Right lobe of liver (tissue), 6 donors: ENCODE data around the gene LHX8. TPM values are rescaled to one million over a fixed set of nuclear protein-coding genes. Genes with fewer than 3 reads are reported as not detected.

Experiments
- ATAC-seq, 4 donors: fragments of 200-7000 bp; cut with Tn5 transposase; one replicate each; pipeline ENCODE4 v1.9.1; 2020; ENCODE audit warnings: mild to moderate bottlenecking in 4 of 4, moderate library complexity in 4 of 4
- DNase-seq, 3 donors: peaks; one replicate each; pipeline ENCODE4 v3.0.0-alpha.2; 2020
- H3K27ac ChIP-seq, 3 donors: fragments of 200-600 bp; one replicate each; pipeline ENCODE4 v1.8.0; 2022
- H3K27me3 ChIP-seq, 2 donors: fragments of 200-600 bp; one replicate each; pipeline ENCODE4 v1.8.0; 2022
- H3K36me3 ChIP-seq, 4 donors: fragments of 200-600 bp; sonication (generic) in 1 of 4; one replicate each; pipeline versions ENCODE4 v1.5.1 to v1.8.0; 2017 to 2022; ENCODE audit warnings: control low read depth in 1 of 4
- H3K4me1 ChIP-seq, 4 donors: fragments of 200-600 bp; sonication (generic) in 1 of 4; one replicate each; pipeline versions ENCODE4 v1.5.1 to v1.8.0; 2017 to 2022; ENCODE audit warnings: control low read depth in 1 of 4
- H3K4me3 ChIP-seq, 3 donors: fragments of 200-600 bp; one replicate each; pipeline ENCODE4 v1.8.0; 2022
- H3K9me3 ChIP-seq, 4 donors: fragments of 200-600 bp; sonication (generic) in 1 of 4; one replicate each; pipeline versions ENCODE4 v1.5.1 to v1.8.0; 2017 to 2022; ENCODE audit warnings: control low read depth in 1 of 4
- POLR2A ChIP-seq: fragments of 450-650 bp; IDR thresholded peaks from one replicate; pipeline ENCODE4 v1.6.1; 2017; ENCODE audit warnings: antibody characterized with exemption, mild to moderate bottlenecking
- WGBS: methylation state at CpG from one replicate; pipeline ENCODE4 v1.1.6; 2018; ENCODE audit warnings: low coverage, low lambda C conversion rate; ENCODE audit not compliant: insufficient coverage; ENCODE audit errors: missing lambda C conversion rate; 5-methylcytosine and 5-hydroxymethylcytosine counted together
- intact Hi-C, 2 donors: fragments of 100-400 bp; cut with DNase I; formaldehyde crosslinking; loops; one replicate each; pipeline versions ENCODE4 v1.11.2 to v1.14.1; 2022
- total RNA-seq, 6 experiments: library from RNA; depleted of rRNA in 2 of 6; stranded (reverse); fragments of >200 nt in 2 of 6; fragmentation: NEBNext Ultra II Directional in 3 of 6; extraction: Animal tissue kit (Norgen Biotek cat#: 25700) in 3 of 6; gene quantifications; one replicate each; pipeline versions ENCODE4 v1.1.0 to v1.2.4, GENCODE V29; 2016 to 2023
- TF ChIP-seq, protein P1 (sequence below), 4 donors: fragments of 200-600 bp in 3 of 4; fragments of 450-650 bp in 1 of 4; IDR thresholded peaks; one replicate each; pipeline versions ENCODE4 v1.5.1 to v1.8.0; 2016 to 2022; ENCODE audit warnings: antibody characterized with exemption in 4 of 4, mild to moderate bottlenecking in 2 of 4
- donor health status: DM: no; HTN: yes; CAD: no.
- donor health status: DM: no; HTN: no; CAD: no.
- donor health status: DM: no; HTN: no; CAD: no.
- donor health status: DM: no; HTN: yes; CAD: no.
- donor health status: DM: no; HTN: yes; CAD: no.

Gene LHX8
- total RNA-seq, 6 experiments from 2014 or later, result not detected

DNA sequence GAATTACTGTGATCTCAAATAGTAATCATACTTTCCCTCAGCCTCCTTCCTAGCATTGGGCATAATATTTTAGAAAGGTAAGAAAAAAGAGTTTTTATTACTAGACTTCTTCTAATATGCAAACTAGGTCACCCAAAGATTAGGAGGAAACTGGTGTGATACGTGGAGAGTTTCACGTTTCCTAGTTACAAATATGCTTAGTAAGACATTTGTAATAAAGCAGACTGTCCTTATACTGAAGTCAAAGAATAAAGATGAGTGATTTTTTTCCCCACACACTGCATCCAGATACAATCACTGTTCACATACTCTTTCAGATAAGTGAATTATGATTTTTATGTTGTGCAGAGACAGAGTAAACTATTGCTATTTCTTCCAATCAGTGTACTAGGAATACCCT, 17.9 kb downstream of the LHX8 start:
- H3K4me3 ChIP-seq, result no peak overlapping the region
- TF ChIP-seq POLR2A, result no peak
- TF ChIP-seq, protein P1, sequence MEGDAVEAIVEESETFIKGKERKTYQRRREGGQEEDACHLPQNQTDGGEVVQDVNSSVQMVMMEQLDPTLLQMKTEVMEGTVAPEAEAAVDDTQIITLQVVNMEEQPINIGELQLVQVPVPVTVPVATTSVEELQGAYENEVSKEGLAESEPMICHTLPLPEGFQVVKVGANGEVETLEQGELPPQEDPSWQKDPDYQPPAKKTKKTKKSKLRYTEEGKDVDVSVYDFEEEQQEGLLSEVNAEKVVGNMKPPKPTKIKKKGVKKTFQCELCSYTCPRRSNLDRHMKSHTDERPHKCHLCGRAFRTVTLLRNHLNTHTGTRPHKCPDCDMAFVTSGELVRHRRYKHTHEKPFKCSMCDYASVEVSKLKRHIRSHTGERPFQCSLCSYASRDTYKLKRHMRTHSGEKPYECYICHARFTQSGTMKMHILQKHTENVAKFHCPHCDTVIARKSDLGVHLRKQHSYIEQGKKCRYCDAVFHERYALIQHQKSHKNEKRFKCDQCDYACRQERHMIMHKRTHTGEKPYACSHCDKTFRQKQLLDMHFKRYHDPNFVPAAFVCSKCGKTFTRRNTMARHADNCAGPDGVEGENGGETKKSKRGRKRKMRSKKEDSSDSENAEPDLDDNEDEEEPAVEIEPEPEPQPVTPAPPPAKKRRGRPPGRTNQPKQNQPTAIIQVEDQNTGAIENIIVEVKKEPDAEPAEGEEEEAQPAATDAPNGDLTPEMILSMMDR (IDR thresholded peaks at IDR 0.05), result no peak
- DNase-seq (no peak), ATAC-seq (no peak)
- H3K27me3 ChIP-seq, result no peaks in the 10 kb centered on the region
- WGBS, result 60% methylated on average over 2 of the region's 2 CpGs
- intact Hi-C loops, result no loop called here
- H3K4me1 ChIP-seq, result no peaks in the 10 kb centered on the region
- no peaks in the 10 kb centered on the region for H3K36me3 ChIP-seq
- H3K9me3 ChIP-seq, result no peaks in the 10 kb centered on the region
- no peak overlapping the region for H3K27ac ChIP-seq

DNA sequence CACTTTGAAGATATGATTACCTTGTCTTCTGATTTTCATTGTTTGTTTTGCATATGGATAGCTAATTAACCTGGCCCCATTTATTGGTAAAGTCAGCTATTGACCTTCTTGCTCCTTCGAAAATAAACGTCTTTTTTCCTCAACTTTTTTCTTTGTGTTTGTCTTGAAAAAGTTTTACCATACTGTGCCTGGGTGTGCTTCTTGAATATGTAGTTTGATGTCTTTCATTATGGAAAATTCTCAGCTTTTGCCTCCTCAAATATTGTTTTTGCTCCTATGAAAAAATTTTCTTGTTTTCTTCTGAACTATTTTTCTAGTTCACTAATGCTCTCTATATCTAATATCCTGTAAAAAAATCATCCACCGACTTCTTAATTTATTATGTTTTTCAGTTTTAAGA, 25.0 kb downstream of the LHX8 start:
- TF ChIP-seq, protein P1 (IDR thresholded peaks at IDR 0.05), result no peak
- no peak for TF ChIP-seq POLR2A
- no peak overlapping the region for H3K27ac ChIP-seq
- no peaks in the 10 kb centered on the region for H3K9me3 ChIP-seq
- 61% methylated on average over 3 of the region's 3 CpGs for WGBS
- intact Hi-C loops, result no loop called here
- no peaks in the 10 kb centered on the region for H3K36me3 ChIP-seq
- ATAC-seq (no peak), DNase-seq (no peak)
- H3K27me3 ChIP-seq, result no peaks in the 10 kb centered on the region
- H3K4me3 ChIP-seq, result no peak overlapping the region
- no peaks in the 10 kb centered on the region for H3K4me1 ChIP-seq

DNA sequence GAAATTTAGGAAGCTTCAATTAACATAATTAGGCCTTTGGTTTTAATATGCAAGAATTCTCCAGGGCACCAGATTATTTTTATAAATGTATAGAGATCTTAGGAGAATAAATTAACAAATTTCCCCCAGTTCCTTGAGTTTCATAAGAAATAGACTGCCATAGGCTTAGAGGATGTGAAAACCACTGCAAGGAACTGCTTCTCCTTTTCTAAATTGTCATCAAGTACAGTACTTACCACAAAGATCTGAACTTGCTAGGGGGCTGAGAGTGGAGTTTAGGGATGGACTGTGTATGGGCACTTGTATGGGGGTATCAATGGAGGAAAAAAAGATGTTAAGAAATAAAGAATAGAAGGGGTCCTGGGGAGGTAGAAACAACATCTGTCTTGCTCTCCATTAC, 31.1 kb downstream of the LHX8 start:
- Histone ChIP-seq H3K36me3 (no peaks in the 10 kb centered on the region), H3K9me3 (no peaks in the 10 kb centered on the region), H3K4me3 (no peak overlapping the region), H3K4me1 (peaks cover 0 to 8% (median 0%) of the 10 kb centered on the region in 4 donors), H3K27ac (no peak overlapping the region), H3K27me3 (no peaks in the 10 kb centered on the region)
- no peak for TF ChIP-seq POLR2A
- TF ChIP-seq, protein P1 (IDR thresholded peaks at IDR 0.05), result no peak
- intact Hi-C loops, result no loop called here
- no peak for DNase-seq
- ATAC-seq, result no peak

DNA sequence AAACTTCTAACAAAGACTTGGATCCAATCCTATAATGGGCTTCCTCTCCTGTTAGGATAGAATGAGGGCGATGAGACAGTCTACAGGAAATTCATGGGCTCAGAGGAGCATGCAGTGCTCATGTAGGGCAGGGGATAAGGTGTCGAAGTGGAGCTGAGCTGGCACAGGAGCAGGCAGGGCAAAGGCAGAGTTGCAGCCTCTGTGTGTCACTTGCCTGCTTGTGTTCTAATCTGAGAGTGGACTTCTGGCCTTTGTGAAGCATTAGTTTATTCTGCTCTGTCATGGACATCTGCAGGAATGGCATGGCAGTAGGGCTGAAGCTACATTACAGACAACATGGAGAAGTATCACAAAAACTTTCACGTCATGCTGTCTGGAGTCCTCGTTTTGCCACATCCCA, 32.6 kb downstream of the LHX8 start:
- TF ChIP-seq, protein P1 (IDR thresholded peaks at IDR 0.05), result no peak
- TF ChIP-seq POLR2A, result no peak
- Histone ChIP-seq H3K27me3 (no peaks in the 10 kb centered on the region), H3K27ac (no peak overlapping the region), H3K4me1 (peaks cover 0 to 8% (median 0%) of the 10 kb centered on the region in 4 donors), H3K4me3 (no peak overlapping the region), H3K36me3 (no peaks in the 10 kb centered on the region), H3K9me3 (no peaks in the 10 kb centered on the region)
- DNase-seq, result peak in 2 of 3 donors; percentile 21 to 51
- intact Hi-C loops, result no loop called here
- WGBS, result 69% methylated on average over 4 of the region's 4 CpGs
- peak; percentile 47 to 81 (median 68) for ATAC-seq

DNA sequence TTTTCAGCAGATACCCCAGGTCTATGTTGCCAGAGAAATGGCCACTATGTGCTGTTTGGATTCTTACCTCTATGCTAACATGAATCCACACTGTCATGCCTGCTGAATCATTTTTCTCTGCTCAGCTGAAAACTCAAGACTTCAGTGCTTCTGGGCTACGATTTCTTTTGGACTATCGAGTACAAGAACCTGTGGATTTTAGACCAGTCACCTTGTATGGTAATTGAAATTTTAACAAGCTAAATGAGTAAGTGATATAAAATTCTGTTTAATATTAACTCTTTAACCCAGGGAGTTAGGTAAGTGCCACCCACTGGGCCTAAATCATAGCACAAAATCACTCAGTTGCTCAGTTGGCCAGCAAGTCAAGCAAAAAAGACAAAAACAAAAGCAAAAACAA, 35.8 kb downstream of the LHX8 start:
- Histone ChIP-seq H3K27ac (no peak overlapping the region), H3K4me3 (no peak overlapping the region), H3K36me3 (no peaks in the 10 kb centered on the region), H3K9me3 (no peaks in the 10 kb centered on the region), H3K4me1 (peaks cover 0 to 8% (median 0%) of the 10 kb centered on the region in 4 donors), H3K27me3 (no peaks in the 10 kb centered on the region)
- ATAC-seq (no peak), DNase-seq (no peak)
- no peak for TF ChIP-seq POLR2A
- TF ChIP-seq, protein P1 (IDR thresholded peaks at IDR 0.05), result no peak
- intact Hi-C loops, result no loop called here
- WGBS, result 95% methylated on average over 2 of the region's 2 CpGs
